Erythroblast (primary cell): ENCODE results near the gene APOC1.

Experiments used
- GATA1 ChIP-seq: IDR thresholded peaks from 2 replicates; pipeline ENCODE4 v1.6.1; 2011; ENCODE audit warnings: low read depth, mild to moderate bottlenecking, control low read depth, low read length, moderate library complexity
- POLR2A ChIP-seq: IDR thresholded peaks from 2 replicates; pipeline ENCODE4 v1.6.1; 2011; ENCODE audit warnings: mild to moderate bottlenecking, low read length

GRCh38 chr19:44954278-44954648, 39.9 kb downstream of the APOC1 start:
- TF ChIP-seq POLR2A (no peak), GATA1 (no peak)
